ENCODE data around the gene PSMC5.

DNA sequence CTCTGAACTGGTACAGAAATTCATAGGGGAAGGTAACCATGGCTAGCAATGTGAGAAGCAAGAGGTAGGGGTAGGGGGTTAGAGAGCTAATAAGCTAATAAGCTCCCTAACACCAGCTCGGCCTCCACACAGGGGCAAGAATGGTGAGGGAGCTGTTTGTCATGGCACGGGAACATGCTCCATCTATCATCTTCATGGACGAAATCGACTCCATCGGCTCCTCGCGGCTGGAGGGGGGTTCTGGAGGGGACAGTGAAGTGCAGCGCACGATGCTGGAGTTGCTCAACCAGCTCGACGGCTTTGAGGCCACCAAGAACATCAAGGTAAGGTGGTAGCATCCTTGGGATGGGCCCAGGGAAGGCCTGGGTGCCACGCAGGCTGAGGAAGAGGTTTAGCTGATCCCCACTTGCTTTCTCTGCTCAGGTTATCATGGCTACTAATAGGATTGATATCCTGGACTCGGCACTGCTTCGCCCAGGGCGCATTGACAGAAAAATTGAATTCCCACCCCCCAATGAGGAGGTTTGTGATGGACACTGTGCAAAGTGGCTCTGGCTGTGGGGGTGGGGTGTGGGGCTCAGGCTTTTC lies 3.8 kb downstream of the PSMC5 start:
- TF ChIP-seq, protein P1, sequence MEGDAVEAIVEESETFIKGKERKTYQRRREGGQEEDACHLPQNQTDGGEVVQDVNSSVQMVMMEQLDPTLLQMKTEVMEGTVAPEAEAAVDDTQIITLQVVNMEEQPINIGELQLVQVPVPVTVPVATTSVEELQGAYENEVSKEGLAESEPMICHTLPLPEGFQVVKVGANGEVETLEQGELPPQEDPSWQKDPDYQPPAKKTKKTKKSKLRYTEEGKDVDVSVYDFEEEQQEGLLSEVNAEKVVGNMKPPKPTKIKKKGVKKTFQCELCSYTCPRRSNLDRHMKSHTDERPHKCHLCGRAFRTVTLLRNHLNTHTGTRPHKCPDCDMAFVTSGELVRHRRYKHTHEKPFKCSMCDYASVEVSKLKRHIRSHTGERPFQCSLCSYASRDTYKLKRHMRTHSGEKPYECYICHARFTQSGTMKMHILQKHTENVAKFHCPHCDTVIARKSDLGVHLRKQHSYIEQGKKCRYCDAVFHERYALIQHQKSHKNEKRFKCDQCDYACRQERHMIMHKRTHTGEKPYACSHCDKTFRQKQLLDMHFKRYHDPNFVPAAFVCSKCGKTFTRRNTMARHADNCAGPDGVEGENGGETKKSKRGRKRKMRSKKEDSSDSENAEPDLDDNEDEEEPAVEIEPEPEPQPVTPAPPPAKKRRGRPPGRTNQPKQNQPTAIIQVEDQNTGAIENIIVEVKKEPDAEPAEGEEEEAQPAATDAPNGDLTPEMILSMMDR (IDR thresholded peaks at IDR 0.05; ENCODE audit: poor library complexity, severe bottlenecking): no peak
- no peak for TF ChIP-seq SMC3 (conservative IDR thresholded peaks at IDR 0.05; ENCODE audit: poor library complexity)
- no peak for TF ChIP-seq EZH2 (IDR thresholded peaks at IDR 0.05; ENCODE audit: borderline replicate concordance, insufficient read depth, low read length, poor library complexity, severe bottlenecking)
- no peak for TF ChIP-seq TAF1 (IDR thresholded peaks at IDR 0.05; ENCODE audit: low read depth)
- no peak for TF ChIP-seq MXI1 (conservative IDR thresholded peaks at IDR 0.05; ENCODE audit: poor library complexity, severe bottlenecking)
